GM19467 (cell line): Measurements from ENCODE around the gene PTPRM.

Source experiments
- ATAC-seq: cut with Tn5 transposase; IDR thresholded peaks from one replicate; pipeline ENCODE4 v1.9.1; 2021; ENCODE audit warnings: mild to moderate bottlenecking, moderate library complexity; ENCODE audit not compliant: unreplicated experiment

Gene PTPRM

GRCh38 chr18:7977897-7978296 lies 410.8 kb downstream of the PTPRM start:
- no peak for ATAC-seq

GRCh38 chr18:7978834-7979233 lies 411.7 kb downstream of the PTPRM start:
- ATAC-seq = no peak

- no peak for ATAC-seq
These were observed 412.6 kb downstream of the PTPRM start for GRCh38 chr18:7979714-7980113.

GRCh38 chr18:7980136-7980535 lies 413.0 kb downstream of the PTPRM start:
- no peak for ATAC-seq

- ATAC-seq = no peak
These were observed 413.5 kb downstream of the PTPRM start for GRCh38 chr18:7980656-7981055.

GRCh38 chr18:7982216-7982615 lies 415.1 kb downstream of the PTPRM start:
- no peak for ATAC-seq

- no peak for ATAC-seq
These were observed 420.3 kb downstream of the PTPRM start for GRCh38 chr18:7987284-7987976.

GRCh38 chr18:7990670-7991069 lies 423.6 kb downstream of the PTPRM start:
- no peak for ATAC-seq

- ATAC-seq = no peak
These were observed 434.7 kb downstream of the PTPRM start for GRCh38 chr18:8001711-8002301.

GRCh38 chr18:8003878-8004675 lies 437.0 kb downstream of the PTPRM start:
- ATAC-seq = no peak

GRCh38 chr18:8004792-8005191 lies 437.7 kb downstream of the PTPRM start:
- ATAC-seq = no peak

GRCh38 chr18:8005870-8006569 lies 438.9 kb downstream of the PTPRM start:
- ATAC-seq = no peak

- ATAC-seq = no peak
These were observed 439.9 kb downstream of the PTPRM start for GRCh38 chr18:8006979-8007378.

GRCh38 chr18:8008033-8008432 lies 440.9 kb downstream of the PTPRM start:
- no peak for ATAC-seq

GRCh38 chr18:8011361-8011760 lies 444.2 kb downstream of the PTPRM start:
- no peak for ATAC-seq

- ATAC-seq = no peak
These were observed 444.8 kb downstream of the PTPRM start for GRCh38 chr18:8011906-8012305.

- no peak for ATAC-seq
These were observed 451.7 kb downstream of the PTPRM start for GRCh38 chr18:8018701-8019331.

- no peak for ATAC-seq
These were observed 452.5 kb downstream of the PTPRM start for GRCh38 chr18:8019600-8019999.

GRCh38 chr18:8020132-8020846 lies 453.2 kb downstream of the PTPRM start:
- no peak for ATAC-seq

GRCh38 chr18:8029061-8029460 lies 461.9 kb downstream of the PTPRM start:
- no peak for ATAC-seq
